B cell (primary cell): Measurements from ENCODE around the gene DAPK3. TPM values are rescaled to one million over a fixed set of nuclear protein-coding genes. Genes with fewer than 3 reads are reported as not detected.
A peak's percentile ranks its signal among the peaks of the same experiment; 100 is the strongest.

Experiments
- ATAC-seq: fragments of 200-7000 bp; cut with Tn5 transposase; one replicate; pipeline ENCODE4 v1.10.0; 2021; ENCODE audit warnings: low read depth, mild to moderate bottlenecking, moderate number of reproducible peaks, moderate library complexity
- CTCF ChIA-PET: fragments of 350-600 bp; sonication (Branson Sonifier 250); formaldehyde crosslinking; loops from one replicate; lab custom pipeline; 2021; ENCODE audit warnings: antibody characterized with exemption, inconsistent platforms; lab: Charles Lee
- POLR2A ChIA-PET: fragments of 350-600 bp; sonication (Branson Sonifier 250); formaldehyde crosslinking; loops from one replicate; lab custom pipeline; 2021; ENCODE audit warnings: antibody characterized with exemption; lab: Charles Lee
- DNase-seq: peaks from one replicate; pipeline ENCODE4 v3.0.0; 2013
- H2AFZ ChIP-seq: 2 replicates; pipeline ENCODE4 v1.6.1; 2012; ENCODE audit warnings: mild to moderate bottlenecking, low read depth, low read length; ENCODE audit not compliant: insufficient read depth, poor library complexity, severe bottlenecking
- H3K27ac ChIP-seq, 2 donors: 1 replicate in 1 of 2; 2 replicates in 1 of 2; pipeline ENCODE4 v1.5.1; 2012 to 2013; ENCODE audit warnings: low read length in 2 of 2, mild to moderate bottlenecking in 2 of 2, moderate library complexity in 1 of 2
- H3K27me3 ChIP-seq, 4 experiments: fragments of 200-600 bp in 1 of 4; sonication (generic) in 1 of 4; replicated peaks in 1 of 4; 1 replicate in 2 of 4; 2 replicates in 2 of 4; pipeline versions ENCODE4 v1.6.1 to v1.7.0; 2013 to 2016; ENCODE audit warnings: low read length in 3 of 4, mild to moderate bottlenecking in 2 of 4, mixed read lengths in 1 of 4, moderate library complexity in 1 of 4; ENCODE audit not compliant: insufficient read depth in 4 of 4, control insufficient read depth in 3 of 4; ENCODE audit errors: control extremely low read depth in 1 of 4
- H3K36me3 ChIP-seq, 2 experiments: replicated peaks in 1 of 2; 1 replicate in 1 of 2; 2 replicates in 1 of 2; pipeline versions ENCODE4 v1.6.1 to v1.7.1; 2013; ENCODE audit warnings: low read length in 1 of 2; ENCODE audit not compliant: insufficient read depth in 2 of 2, control insufficient read depth in 1 of 2; ENCODE audit errors: control extremely low read depth in 1 of 2, extremely low read depth in 1 of 2
- H3K4me1 ChIP-seq, 2 donors: fragments of 200-600 bp in 1 of 2; sonication (generic) in 1 of 2; 1 replicate in 1 of 2; 2 replicates in 1 of 2; pipeline versions ENCODE4 v1.5.1 to v1.6.1; 2013 to 2017; ENCODE audit warnings: low read length in 2 of 2; ENCODE audit not compliant: control insufficient read depth in 2 of 2, insufficient read depth in 2 of 2
- H3K4me2 ChIP-seq: replicated peaks from 2 replicates; pipeline ENCODE3; 2012; ENCODE audit warnings: mild to moderate bottlenecking, low read depth, low read length; ENCODE audit not compliant: poor library complexity, severe bottlenecking
- H3K4me3 ChIP-seq, 5 experiments: fragments of 200-600 bp in 1 of 5; sonication (generic) in 1 of 5; 1 replicate in 3 of 5; 2 replicates in 2 of 5; pipeline versions ENCODE4 v1.5.1 to v1.7.0; 2011 to 2016; ENCODE audit warnings: low read length in 4 of 5, mild to moderate bottlenecking in 4 of 5, low read depth in 2 of 5, control low read depth in 1 of 5, moderate library complexity in 1 of 5; ENCODE audit not compliant: insufficient read depth in 1 of 5; ENCODE audit errors: control extremely low read depth in 1 of 5, extremely low read depth in 1 of 5
- H3K79me2 ChIP-seq: fragments of 200-600 bp; sonication (generic); one replicate; pipeline ENCODE4 v1.6.0; 2016; ENCODE audit warnings: low read length; ENCODE audit not compliant: control insufficient read depth, insufficient read depth
- H3K9ac ChIP-seq: fragments of 200-600 bp; sonication (generic); 2 replicates; pipeline ENCODE4 v1.6.1; 2017; ENCODE audit warnings: mild to moderate bottlenecking, low read length, moderate library complexity
- H3K9me3 ChIP-seq, 3 donors: one replicate each; pipeline versions ENCODE4 v1.6.1 to v1.7.1; 2013; ENCODE audit warnings: low read length in 2 of 3; ENCODE audit not compliant: control insufficient read depth in 2 of 3, insufficient read depth in 1 of 3; ENCODE audit errors: control extremely low read depth in 1 of 3
- H4K20me1 ChIP-seq: 2 replicates; pipeline ENCODE4 v1.6.0; 2012; ENCODE audit warnings: mild to moderate bottlenecking, low read length; ENCODE audit not compliant: insufficient read depth, control insufficient read depth, poor library complexity, severe bottlenecking
- H3K27ac Mint-ChIP-seq: one replicate; pipeline ENCODE4 v1.8.0; 2021; ENCODE audit warnings: mixed read lengths
- H3K27me3 Mint-ChIP-seq: one replicate; pipeline ENCODE4 v1.8.0; 2021; ENCODE audit warnings: mixed read lengths
- H3K4me1 Mint-ChIP-seq: one replicate; pipeline ENCODE4 v1.8.0; 2021; ENCODE audit warnings: mixed read lengths
- H3K4me3 Mint-ChIP-seq: one replicate; pipeline ENCODE4 v1.8.0; 2021; ENCODE audit warnings: mixed read lengths
- H3K9me3 Mint-ChIP-seq: one replicate; pipeline ENCODE4 v1.8.0; 2022; ENCODE audit warnings: mixed read lengths; ENCODE audit not compliant: insufficient read depth
- CTCF ChIP-seq: fragments of 200-600 bp; IDR thresholded peaks from one replicate; pipeline ENCODE4 v1.8.0; 2022; ENCODE audit warnings: antibody characterized with exemption, mild to moderate bottlenecking
- EZH2 ChIP-seq: IDR thresholded peaks from 2 replicates; pipeline ENCODE4 v1.6.1; 2012; ENCODE audit warnings: borderline replicate concordance, low read depth, mild to moderate bottlenecking, moderate library complexity, low read length; ENCODE audit not compliant: insufficient read depth, poor library complexity, severe bottlenecking
- WGBS: methylation state at CpG from one replicate; pipeline ENCODE4 v1.1.5; 2013; ENCODE audit warnings: missing lambda C conversion rate; ENCODE audit not compliant: insufficient coverage; 5-methylcytosine and 5-hydroxymethylcytosine counted together
- intact Hi-C: fragments of 100-400 bp; cut with micrococcal nuclease; formaldehyde crosslinking; loops from one replicate; pipeline ENCODE4 v1.10.0; 2022
- polyA plus RNA-seq: library from polyadenylated mRNA; depleted of rRNA; stranded (reverse); fragments of >200 nt; gene quantifications from 2 replicates; pipeline ENCODE4 v1.2.3, GENCODE V29; 2012
- total RNA-seq, 2 donors: library from RNA; stranded (reverse); fragments of 120-200 nt in 1 of 2; gene quantifications; 1 replicate in 1 of 2; 2 replicates in 1 of 2; pipeline versions ENCODE4 v1.2.3 to v1.2.4, GENCODE V29; 2013 to 2022

Gene DAPK3
- total and polyA plus RNA-seq, 2 donors (not counting 1 experiment from before 2014, with no cell fraction given) = 32.6 to 47.4 TPM

DNA sequence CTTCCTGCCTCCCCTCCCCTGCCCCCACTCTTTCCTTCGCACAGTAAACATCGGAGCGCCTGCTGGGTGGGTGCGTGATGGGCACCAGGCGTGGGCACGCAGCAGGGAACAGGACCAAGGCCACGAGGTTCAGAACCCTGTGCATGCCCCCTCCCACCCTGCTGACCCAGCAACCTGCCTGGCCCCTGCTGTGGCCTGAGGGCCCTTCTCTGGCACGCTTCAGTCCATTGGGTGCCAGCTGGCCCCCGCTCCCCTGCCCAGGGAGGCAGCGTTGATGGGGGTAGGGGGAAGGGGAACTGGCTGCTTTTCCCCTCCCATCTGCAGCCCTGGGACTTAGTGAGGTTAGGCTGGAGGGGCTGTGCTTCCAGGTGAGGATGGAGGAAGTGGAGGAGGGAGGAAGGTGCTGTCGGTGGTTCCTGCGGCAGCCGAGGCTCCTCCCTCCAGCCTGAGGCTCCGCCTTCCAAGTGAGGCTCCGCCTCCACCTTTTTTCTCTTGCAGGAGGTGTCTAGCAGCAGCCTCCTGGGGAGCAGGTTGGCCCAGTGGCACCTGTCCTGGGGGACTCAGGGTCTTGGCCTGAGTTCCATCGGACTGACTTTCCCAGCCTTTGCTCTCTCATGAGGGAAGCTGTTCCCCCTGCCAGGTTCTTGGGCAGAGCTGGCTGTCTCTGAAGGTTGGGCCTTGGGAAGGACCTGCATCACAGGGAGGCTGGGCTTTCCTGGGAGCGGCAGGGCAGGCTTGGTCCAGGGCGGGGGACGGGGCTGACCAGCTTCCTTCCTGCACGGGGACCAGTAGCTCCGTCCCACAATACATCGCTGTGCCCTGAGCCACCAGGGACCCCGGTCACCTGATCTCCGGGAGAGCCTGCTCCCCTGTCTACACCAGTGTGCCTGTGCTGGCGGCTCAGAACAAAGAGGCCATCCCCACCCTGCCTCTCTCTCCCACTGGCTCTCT, 43.9 kb upstream of the DAPK3 start:
- Mint-ChIP-seq H3K4me3 (no peak overlapping the region), H3K4me1 (peaks cover 26% of the 10 kb centered on the region), H3K27me3 (no peaks in the 10 kb centered on the region), H3K9me3 (no peaks in the 10 kb centered on the region), H3K27ac (no peak overlapping the region)
- Histone ChIP-seq H3K36me3 (peaks cover 0 to 46% of the 10 kb centered on the region in 2 experiments), H3K4me1 (peaks cover 0 to 9% of the 10 kb centered on the region in 2 donors), H3K9me3 (peaks cover 0 to 3% (median 0%) of the 10 kb centered on the region in 3 donors), H3K4me2 (peak overlapping the region; percentile 3), H3K27me3 (no peaks in the 10 kb centered on the region), H2AFZ (no peak overlapping the region), H3K27ac (no peak overlapping the region), H3K9ac (no peak overlapping the region), H3K79me2 (peaks cover 97% of the 10 kb centered on the region), H3K4me3 (no peak overlapping the region), H4K20me1 (peaks cover 100% of the 10 kb centered on the region)
- TF ChIP-seq EZH2 (no peak), CTCF (no peak)
- ChIA-PET CTCF (no interaction called here), POLR2A (no interaction called here)
- ATAC-seq (peak; percentile 62), DNase-seq (peak; percentile 54)
- 70% methylated on average over 21 of the region's 25 CpGs for WGBS
- intact Hi-C loops = no loop called here

- Mint-ChIP-seq H3K4me1 (peaks cover 33% of the 10 kb centered on the region), H3K27ac (no peak overlapping the region), H3K9me3 (no peaks in the 10 kb centered on the region), H3K4me3 (no peak overlapping the region), H3K27me3 (no peaks in the 10 kb centered on the region)
- ATAC-seq (no peak), DNase-seq (no peak)
- peaks cover 0 to 46% of the 10 kb centered on the region in 2 experiments for H3K36me3 ChIP-seq
- TF ChIP-seq CTCF (no peak), EZH2 (no peak)
- ChIA-PET POLR2A (no interaction called here), CTCF (no interaction called here)
- H3K27me3 ChIP-seq = no peaks in the 10 kb centered on the region
- H3K4me2 ChIP-seq = no peak overlapping the region
- no peak overlapping the region for H3K4me3 ChIP-seq
- H3K9ac ChIP-seq = no peak overlapping the region
- peaks cover 7 to 15% of the 10 kb centered on the region in 2 donors for H3K4me1 ChIP-seq
- H3K27ac ChIP-seq = no peak overlapping the region
- H2AFZ ChIP-seq = no peak overlapping the region
- peaks cover 100% of the 10 kb centered on the region for H4K20me1 ChIP-seq
- intact Hi-C loops = no loop called here
- 99% methylated on average over 20 of the region's 20 CpGs for WGBS
- H3K79me2 ChIP-seq = peaks cover 98% of the 10 kb centered on the region
- peaks cover 0 to 3% (median 0%) of the 10 kb centered on the region in 3 donors for H3K9me3 ChIP-seq
Observed at GRCh38 chr19:4013886-4014540, 43.1 kb upstream of the DAPK3 start.
